Central memory CD8-positive, alpha-beta T cell (primary cell): ENCODE results near the gene REEP6.
"Not testable (repeated sequence)": the region's sequence is repeated elsewhere in the genome, so short reads cannot be mapped to it uniquely, and the experiment has no call there.

Source experiments
- ATAC-seq: fragments of 150-1000 bp; cut with Tn5 transposase; replicated peaks from 2 replicates; pipeline ENCODE4 v1.10.0; 2022; ENCODE audit warnings: mild to moderate bottlenecking, moderate FRiP score, moderate number of reproducible peaks; ENCODE audit not compliant: poor library complexity, severe bottlenecking; ENCODE audit errors: extremely low read depth
- DNase-seq, 2 donors: peaks; one replicate each; pipeline ENCODE4 v3.0.0; 2021; ENCODE audit warnings: low spot score in 2 of 2
- H3K27ac Mint-ChIP-seq: one replicate; pipeline ENCODE4 v1.8.0; 2022; ENCODE audit warnings: low read depth, mild to moderate bottlenecking, moderate library complexity, mixed read lengths
- H3K27me3 Mint-ChIP-seq: one replicate; pipeline ENCODE4 v1.8.0; 2022; ENCODE audit warnings: mixed read lengths
- H3K36me3 Mint-ChIP-seq: one replicate; pipeline ENCODE4 v1.8.0; 2022; ENCODE audit warnings: mild to moderate bottlenecking, moderate library complexity, mixed read lengths; ENCODE audit not compliant: insufficient read depth
- H3K4me1 Mint-ChIP-seq: one replicate; pipeline ENCODE4 v1.8.0; 2022; ENCODE audit warnings: mixed read lengths
- H3K4me3 Mint-ChIP-seq: one replicate; pipeline ENCODE4 v1.8.0; 2022; ENCODE audit warnings: mild to moderate bottlenecking, moderate library complexity, mixed read lengths
- H3K9me3 Mint-ChIP-seq: one replicate; pipeline ENCODE4 v1.8.0; 2022; ENCODE audit warnings: mixed read lengths

REEP6 gene

DNA sequence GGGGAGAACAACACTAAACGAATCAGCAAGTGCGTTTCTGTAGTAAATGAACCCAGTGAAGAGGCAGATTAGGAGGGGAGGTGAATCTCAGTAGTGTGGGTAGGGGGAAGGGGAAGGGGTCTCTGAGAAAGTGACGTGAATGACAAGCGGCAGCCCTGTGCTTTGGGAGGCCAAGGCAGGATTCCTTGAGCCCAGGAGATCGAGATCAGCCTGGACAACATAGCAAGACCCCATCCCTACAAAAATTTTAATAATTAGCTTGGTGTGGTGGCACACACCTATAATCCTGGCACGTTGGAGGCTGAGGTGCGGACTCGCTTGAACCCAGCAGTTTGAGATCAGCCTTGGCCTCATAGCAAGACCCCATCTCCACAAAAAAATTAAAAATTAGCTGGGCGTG is 41.0 kb downstream of the REEP6 start:
- Mint-ChIP-seq H3K27me3 (peaks cover 51% of the 10 kb centered on the region), H3K4me3 (no peak overlapping the region), H3K36me3 (peaks cover 1% of the 10 kb centered on the region), H3K9me3 (no peaks in the 10 kb centered on the region), H3K4me1 (no peaks in the 10 kb centered on the region), H3K27ac (no peak overlapping the region)
- ATAC-seq (no peak), DNase-seq (no peak)

DNA sequence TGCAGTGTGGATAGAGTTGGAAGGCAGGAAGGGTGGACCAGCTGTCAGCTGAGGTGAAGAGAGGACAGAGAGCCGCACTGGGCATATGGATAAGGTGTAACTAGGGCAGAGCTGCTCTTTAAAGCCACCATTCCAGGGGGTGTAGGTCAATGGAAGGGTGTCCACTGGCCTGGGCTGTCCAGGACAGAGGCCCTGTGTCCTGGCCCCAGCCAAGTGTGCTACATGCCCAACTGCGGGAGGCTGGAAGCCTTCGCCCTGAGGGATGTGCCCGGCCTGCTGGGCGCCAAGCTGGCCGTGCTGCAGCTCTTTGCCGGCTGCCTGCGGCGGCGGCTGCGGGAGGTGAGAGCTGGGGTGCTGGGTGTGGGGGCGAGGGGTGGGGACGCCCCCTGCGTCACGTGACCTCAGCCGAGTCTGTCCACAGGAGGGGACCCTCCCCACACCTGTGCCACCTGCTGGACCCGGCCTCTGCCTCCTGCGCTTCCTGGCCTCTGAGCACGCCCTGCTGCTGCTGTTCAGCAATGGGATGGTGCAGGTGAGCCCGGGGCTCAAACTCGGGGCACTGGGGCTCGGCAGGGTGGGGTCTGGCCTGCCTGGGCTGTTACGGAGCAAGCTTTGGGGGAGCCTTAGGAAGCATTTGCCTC is 42.6 kb downstream of the REEP6 start:
- Mint-ChIP-seq H3K27me3 (peaks cover 41% of the 10 kb centered on the region), H3K4me1 (no peaks in the 10 kb centered on the region), H3K27ac (no peak overlapping the region), H3K36me3 (peaks cover 1% of the 10 kb centered on the region), H3K9me3 (no peaks in the 10 kb centered on the region), H3K4me3 (no peak overlapping the region)
- DNase-seq (no peak), ATAC-seq (no peak)

DNA sequence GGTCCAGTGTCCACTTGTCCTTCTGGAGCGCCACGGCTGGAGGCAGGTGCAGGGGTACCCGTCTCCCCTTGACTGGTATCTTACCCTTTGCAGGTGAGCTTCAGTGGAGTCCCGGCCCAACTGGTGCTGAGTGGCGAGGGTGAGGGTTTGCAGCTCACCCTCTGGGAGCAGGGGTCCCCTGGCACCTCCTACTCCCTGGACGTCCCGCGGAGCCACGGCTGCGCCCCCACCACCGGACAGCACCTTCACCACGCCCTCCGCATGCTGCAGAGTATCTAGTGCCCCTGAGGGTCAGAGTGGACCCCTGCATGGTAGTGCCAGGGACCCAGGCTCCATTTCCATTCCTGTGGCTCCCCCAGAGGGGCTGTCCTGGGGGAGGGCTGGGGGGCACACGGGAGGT is 44.0 kb downstream of the REEP6 start:
- no peaks in the 10 kb centered on the region for H3K4me1 Mint-ChIP-seq
- peaks cover 38% of the 10 kb centered on the region for H3K27me3 Mint-ChIP-seq
- H3K36me3 Mint-ChIP-seq: peaks cover 1% of the 10 kb centered on the region
- H3K9me3 Mint-ChIP-seq: no peaks in the 10 kb centered on the region
- H3K27ac Mint-ChIP-seq: no peak overlapping the region
- no peak for DNase-seq
- no peak for ATAC-seq
- no peak overlapping the region for H3K4me3 Mint-ChIP-seq

DNA sequence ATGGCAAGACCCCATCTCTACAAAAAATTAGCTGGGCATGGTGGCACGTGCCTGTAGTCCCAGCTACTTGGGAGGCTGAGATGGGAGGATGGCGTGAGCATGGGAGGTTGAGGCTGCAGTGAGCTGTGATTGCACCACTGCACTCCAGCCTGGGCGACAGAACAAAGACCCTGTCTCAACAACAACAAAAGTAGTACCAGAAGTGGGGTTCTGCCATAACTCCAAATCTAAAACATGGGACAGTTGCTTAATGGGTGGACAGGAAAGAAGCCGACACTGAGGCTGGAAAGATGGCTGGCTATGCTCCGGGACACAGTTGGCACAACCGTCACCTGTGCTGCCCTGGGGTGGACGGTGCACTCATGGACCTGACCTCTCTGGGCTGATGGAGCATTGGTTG is 44.7 kb downstream of the REEP6 start:
- H3K36me3 Mint-ChIP-seq, H3K4me1 Mint-ChIP-seq, H3K27ac Mint-ChIP-seq, H3K4me3 Mint-ChIP-seq, H3K9me3 Mint-ChIP-seq, ATAC-seq, DNase-seq: not testable (repeated sequence)
- peaks cover 38% of the 10 kb centered on the region for H3K27me3 Mint-ChIP-seq

DNA sequence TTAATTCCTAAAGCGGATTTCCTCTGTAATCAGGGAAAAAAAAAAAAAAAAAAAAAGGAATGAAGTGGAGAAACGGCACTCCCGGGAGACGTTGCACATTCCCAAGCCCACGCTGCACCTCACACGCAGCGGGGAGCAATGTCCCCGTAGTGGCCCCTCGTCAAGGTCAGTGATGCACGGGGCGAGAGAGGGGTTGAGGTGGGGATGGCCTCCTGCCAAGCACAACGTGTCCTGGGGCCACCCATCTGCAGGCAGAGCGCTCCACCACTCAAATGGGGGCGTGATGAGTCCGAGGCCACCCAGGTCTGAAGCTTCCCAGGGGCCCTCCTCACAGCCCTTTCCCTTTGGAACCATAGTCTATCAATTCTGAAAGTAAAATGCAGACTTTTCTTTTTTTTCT is 48.0 kb downstream of the REEP6 start:
- no peak for DNase-seq
- H3K4me1 Mint-ChIP-seq: no peaks in the 10 kb centered on the region
- no peak overlapping the region for H3K27ac Mint-ChIP-seq
- peaks cover 37% of the 10 kb centered on the region for H3K27me3 Mint-ChIP-seq
- H3K9me3 Mint-ChIP-seq: no peaks in the 10 kb centered on the region
- H3K36me3 Mint-ChIP-seq: no peaks in the 10 kb centered on the region
- H3K4me3 Mint-ChIP-seq: no peak overlapping the region
- ATAC-seq: no peak

DNA sequence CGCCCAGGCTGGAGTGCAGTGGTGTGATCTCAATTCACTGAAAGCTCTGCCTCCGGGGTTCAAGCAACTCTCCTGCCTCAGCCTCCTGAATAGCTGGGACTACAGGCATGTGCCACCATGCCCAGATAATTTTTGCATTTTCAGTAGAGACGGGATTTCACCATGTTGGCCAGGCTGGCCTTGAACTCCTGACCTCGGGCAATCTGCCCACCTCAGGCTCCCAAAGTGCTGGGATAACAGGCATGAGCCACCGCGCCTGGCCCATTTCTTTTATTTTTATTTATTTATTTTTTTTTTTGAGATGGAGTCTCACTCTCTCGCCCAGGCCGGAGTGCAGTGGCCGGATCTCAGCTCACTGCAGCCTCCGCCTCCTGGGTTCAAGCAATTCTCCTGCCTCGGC is 48.8 kb downstream of the REEP6 start:
- ATAC-seq, H3K36me3 Mint-ChIP-seq, DNase-seq, H3K4me3 Mint-ChIP-seq, H3K4me1 Mint-ChIP-seq, H3K27ac Mint-ChIP-seq, H3K9me3 Mint-ChIP-seq: not testable (repeated sequence)
- peaks cover 37% of the 10 kb centered on the region for H3K27me3 Mint-ChIP-seq

DNA sequence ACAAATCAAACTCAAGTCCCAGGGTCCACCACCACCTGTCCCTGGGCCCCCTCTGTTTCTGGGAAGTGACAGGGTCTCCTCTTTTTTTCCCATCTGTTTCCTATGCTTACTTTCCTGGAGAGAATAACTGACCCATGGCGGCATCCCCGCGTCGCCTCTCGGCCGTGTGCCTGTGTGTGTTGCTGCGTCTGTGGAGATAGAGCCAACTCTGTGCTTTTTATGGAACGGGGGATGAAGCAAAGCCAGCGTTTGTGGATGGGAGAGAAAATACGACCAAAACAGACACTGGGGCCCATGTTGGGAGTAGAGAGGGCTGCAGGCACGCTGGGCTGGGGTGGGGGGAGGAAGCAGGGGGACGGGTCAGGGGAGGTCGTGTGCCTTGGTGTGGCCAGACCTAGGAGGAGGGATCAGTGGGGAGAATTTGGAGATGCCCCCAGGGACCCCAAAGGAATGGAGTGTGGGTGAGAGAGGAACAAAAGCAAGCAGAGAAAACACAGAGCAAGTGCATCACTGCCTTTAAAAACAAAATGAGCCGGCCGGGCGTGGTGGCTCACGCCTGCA is 49.5 kb downstream of the REEP6 start:
- ATAC-seq: no peak
- Mint-ChIP-seq H3K27ac (no peak overlapping the region), H3K27me3 (peaks cover 31% of the 10 kb centered on the region), H3K4me1 (no peaks in the 10 kb centered on the region), H3K9me3 (no peaks in the 10 kb centered on the region), H3K36me3 (no peaks in the 10 kb centered on the region), H3K4me3 (no peak overlapping the region)
- DNase-seq: no peak
